Naive B cell (primary cell): ENCODE measurements around the gene RRP15. TPM values are rescaled to one million over a fixed set of nuclear protein-coding genes. Genes with fewer than 3 reads are reported as not detected.

Experiments used
- ATAC-seq, 2 donors: fragments of 150-1000 bp; cut with Tn5 transposase; 2 replicates each; pipeline ENCODE4 v1.10.0; 2021; ENCODE audit warnings: low read depth in 2 of 2, mild to moderate bottlenecking in 2 of 2, moderate library complexity in 2 of 2
- DNase-seq: peaks from one replicate; pipeline ENCODE4 v3.0.0; 2022
- H3K27ac Mint-ChIP-seq, 6 donors: one replicate each; pipeline ENCODE4 v1.8.0; 2020 to 2022; ENCODE audit warnings: mild to moderate bottlenecking in 6 of 6, mixed read lengths in 6 of 6, moderate library complexity in 5 of 6, inconsistent platforms in 2 of 6
- H3K27me3 Mint-ChIP-seq, 3 donors: one replicate each; pipeline ENCODE4 v1.8.0; 2021 to 2022; ENCODE audit warnings: mixed read lengths in 3 of 3, mild to moderate bottlenecking in 1 of 3
- H3K36me3 Mint-ChIP-seq, 2 donors: one replicate each; pipeline ENCODE4 v1.8.0; 2020 to 2022; ENCODE audit warnings: mixed read lengths in 2 of 2, inconsistent platforms in 1 of 2, mild to moderate bottlenecking in 1 of 2
- H3K4me1 Mint-ChIP-seq, 3 donors: one replicate each; pipeline ENCODE4 v1.8.0; 2020 to 2022; ENCODE audit warnings: mixed read lengths in 3 of 3, inconsistent platforms in 1 of 3, mild to moderate bottlenecking in 1 of 3, moderate library complexity in 1 of 3
- H3K4me3 Mint-ChIP-seq, 8 donors: one replicate each; pipeline ENCODE4 v1.8.0; 2020 to 2022; ENCODE audit warnings: mild to moderate bottlenecking in 8 of 8, mixed read lengths in 8 of 8, moderate library complexity in 8 of 8, inconsistent platforms in 2 of 8
- H3K9me3 Mint-ChIP-seq, 7 donors: one replicate each; pipeline ENCODE4 v1.8.0; 2020 to 2022; ENCODE audit warnings: mixed read lengths in 7 of 7, mild to moderate bottlenecking in 5 of 7, inconsistent platforms in 2 of 7, moderate library complexity in 1 of 7
- polyA plus RNA-seq, 6 donors: library from polyadenylated mRNA; unstranded; fragments of 300-500 nt; fragmentation: Illumina TruSeq; gene quantifications; one replicate each; pipeline ENCODE4 v1.2.3, GENCODE V29; 2021; ENCODE audit warnings: low read depth in 6 of 6

The RRP15 gene
- polyA plus RNA-seq, 6 donors from 2014 or later = 7.5 to 26.4 (median 18.5) TPM

DNA sequence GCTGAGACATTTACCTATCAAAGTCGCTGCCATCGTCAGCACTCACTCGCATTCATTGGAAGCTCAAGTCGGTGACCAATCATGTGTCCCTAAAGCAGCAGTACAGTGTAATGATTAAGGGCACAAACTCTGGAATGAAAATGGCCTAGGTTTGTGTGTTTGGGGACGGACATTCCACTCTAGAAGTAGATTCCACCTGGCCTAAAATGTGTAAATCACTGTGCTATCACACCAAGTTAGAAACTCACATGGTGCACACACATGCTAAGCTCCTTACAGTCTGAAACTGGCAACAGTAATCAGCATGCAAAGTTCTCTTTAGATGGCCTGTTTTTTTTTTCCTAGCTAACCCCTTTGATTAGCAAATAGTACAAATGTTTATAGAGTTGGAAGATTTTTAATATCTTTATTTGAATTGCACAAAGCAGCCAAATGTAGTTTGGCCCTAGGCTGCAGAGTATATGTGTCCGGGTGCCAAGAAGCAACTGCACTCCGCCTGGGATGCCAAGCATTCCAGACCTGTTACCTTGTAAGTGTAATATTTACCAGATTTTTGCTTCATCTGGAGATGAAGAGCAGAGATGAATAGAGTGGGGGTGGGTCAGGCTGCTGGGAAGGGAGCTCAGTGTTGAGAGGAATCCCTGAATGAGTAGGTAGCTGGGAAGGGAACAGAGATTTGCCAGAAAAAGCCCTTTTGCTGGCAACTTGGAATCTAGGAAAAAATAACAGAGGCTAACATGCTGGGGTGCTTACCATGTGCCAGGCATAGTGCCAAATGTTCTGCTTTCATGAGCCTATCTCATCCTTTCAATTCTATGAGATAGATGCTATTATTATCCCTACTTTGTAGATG, 95.3 kb downstream of the RRP15 start:
- H3K9me3 Mint-ChIP-seq = no peaks in the 10 kb centered on the region
- H3K27me3 Mint-ChIP-seq = peaks cover 0 to 27% (median 8%) of the 10 kb centered on the region in 3 donors
- H3K4me1 Mint-ChIP-seq = peaks cover 5 to 13% (median 11%) of the 10 kb centered on the region in 3 donors
- ATAC-seq = no peak
- H3K4me3 Mint-ChIP-seq = no peak overlapping the region
- DNase-seq = no peak
- peaks cover 0 to 5% of the 10 kb centered on the region in 2 donors for H3K36me3 Mint-ChIP-seq
- H3K27ac Mint-ChIP-seq = peak overlapping the region in 2 of 6 donors; percentile 26 to 44

DNA sequence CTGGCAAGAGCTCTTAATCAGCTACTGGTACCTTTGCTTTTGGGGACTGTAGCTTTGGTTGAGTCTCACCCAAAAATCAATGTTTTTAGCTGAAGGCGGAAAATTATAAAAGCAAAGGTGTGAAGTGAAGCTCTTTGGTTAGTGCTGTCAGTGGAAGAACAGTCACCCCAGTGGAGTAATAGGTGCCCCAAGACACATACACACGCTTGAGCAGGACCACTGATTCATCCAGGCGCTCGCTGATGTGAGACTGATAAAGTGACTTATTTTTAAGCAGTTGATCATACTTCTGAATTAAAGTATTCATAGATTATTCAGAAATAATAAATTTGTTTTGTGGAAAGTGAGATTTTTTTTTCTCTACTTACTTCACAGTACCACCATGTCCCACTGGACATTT, 97.2 kb downstream of the RRP15 start:
- peaks cover 0 to 5% of the 10 kb centered on the region in 2 donors for H3K36me3 Mint-ChIP-seq
- H3K27ac Mint-ChIP-seq = peak overlapping the region in 1 of 6 donors; percentile 76
- H3K4me3 Mint-ChIP-seq = no peak overlapping the region
- H3K4me1 Mint-ChIP-seq = peaks cover 3 to 5% (median 4%) of the 10 kb centered on the region in 3 donors
- peaks cover 0 to 27% (median 8%) of the 10 kb centered on the region in 3 donors for H3K27me3 Mint-ChIP-seq
- DNase-seq (no peak), ATAC-seq (no peak)
- no peaks in the 10 kb centered on the region for H3K9me3 Mint-ChIP-seq

DNA sequence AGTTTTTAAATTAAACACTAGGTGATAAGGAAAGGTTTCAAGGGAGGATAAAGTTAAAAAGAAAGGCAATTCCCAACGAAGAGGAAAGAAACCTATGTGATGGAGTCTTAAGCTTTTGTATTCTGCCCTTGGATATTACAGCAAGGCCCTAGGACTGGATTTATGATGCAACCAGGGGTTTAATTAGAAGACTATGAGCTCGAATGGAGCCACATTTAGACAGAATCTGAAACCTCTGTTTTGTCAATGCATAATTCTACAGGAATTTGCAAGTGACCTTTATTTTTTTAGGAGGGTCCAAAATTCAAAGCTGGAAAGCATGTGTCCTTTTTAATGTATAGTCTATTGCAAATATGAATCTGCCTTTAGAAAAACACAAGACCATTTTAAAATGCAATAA, 98.0 kb downstream of the RRP15 start:
- ATAC-seq = no peak
- DNase-seq = no peak
- Mint-ChIP-seq H3K36me3 (peaks cover 0 to 5% of the 10 kb centered on the region in 2 donors), H3K4me1 (no peaks in the 10 kb centered on the region), H3K27ac (no peak overlapping the region), H3K27me3 (peaks cover 0 to 27% (median 12%) of the 10 kb centered on the region in 3 donors), H3K4me3 (no peak overlapping the region), H3K9me3 (no peaks in the 10 kb centered on the region)

DNA sequence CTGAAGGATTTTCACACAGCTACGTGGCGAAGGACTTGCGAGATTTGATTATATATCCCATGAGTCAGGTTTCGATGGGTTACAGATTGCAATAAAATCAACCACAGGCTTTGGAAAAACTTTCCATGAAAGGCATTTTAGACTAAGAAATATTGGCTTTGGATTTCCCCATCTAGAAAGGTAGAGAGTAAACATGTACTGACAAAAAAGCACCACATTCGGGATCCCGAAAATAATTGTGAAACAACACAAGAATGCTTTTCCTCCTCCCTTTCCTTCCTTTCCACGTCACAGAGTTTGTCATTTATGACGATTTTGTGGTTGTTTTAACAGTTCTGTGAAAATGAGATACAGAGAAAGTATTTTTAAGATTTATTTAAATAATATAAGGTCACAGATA, 98.6 kb downstream of the RRP15 start:
- Mint-ChIP-seq H3K4me3 (no peak overlapping the region), H3K9me3 (no peaks in the 10 kb centered on the region), H3K27me3 (peaks cover 0 to 29% (median 14%) of the 10 kb centered on the region in 3 donors), H3K36me3 (peaks cover 0 to 5% of the 10 kb centered on the region in 2 donors), H3K4me1 (no peaks in the 10 kb centered on the region), H3K27ac (no peak overlapping the region)
- ATAC-seq = no peak
- no peak for DNase-seq

DNA sequence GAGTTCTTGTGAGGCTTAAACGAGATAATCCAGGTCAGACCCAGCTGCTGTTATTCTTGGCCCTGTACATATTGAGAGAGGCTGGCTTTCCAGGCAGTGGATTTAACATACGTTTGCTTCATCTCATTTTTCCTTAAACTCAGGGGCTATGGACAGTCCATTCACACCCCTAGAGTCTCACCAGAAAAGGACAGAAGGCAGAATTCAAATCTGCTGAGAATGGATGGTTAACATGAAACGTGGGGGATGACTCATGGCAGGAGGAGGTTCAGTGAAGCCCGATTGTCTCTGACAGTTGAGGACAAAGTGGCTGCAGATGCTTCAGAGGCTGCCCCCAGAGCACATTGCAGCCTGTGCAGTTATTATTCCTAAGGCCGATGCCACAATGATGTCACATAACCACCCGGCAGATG, 99.5 kb downstream of the RRP15 start:
- H3K9me3 Mint-ChIP-seq = no peaks in the 10 kb centered on the region
- H3K36me3 Mint-ChIP-seq = peaks cover 0 to 5% of the 10 kb centered on the region in 2 donors
- no peak overlapping the region for H3K27ac Mint-ChIP-seq
- no peaks in the 10 kb centered on the region for H3K4me1 Mint-ChIP-seq
- ATAC-seq (no peak), DNase-seq (no peak)
- peaks cover 0 to 34% (median 17%) of the 10 kb centered on the region in 3 donors for H3K27me3 Mint-ChIP-seq
- no peak overlapping the region for H3K4me3 Mint-ChIP-seq

Other genes with a start within 250 kb of the RRP15 start
- 1 to 10 TPM in 1 of 6 donors, under 1 TPM in 4, not detected in 1; 0.23 to 1.1 (median 0.43) TPM for gene TGFB2, start 60.0 kb downstream of the RRP15 start, polyA plus RNA-seq